IPS-15b (cell line): ENCODE measurements around the gene SERINC5.

Experiments
- H3K27me3 ChIP-seq: one replicate; pipeline ENCODE4 v1.6.1; 2013; ENCODE audit warnings: low read length; ENCODE audit not compliant: control insufficient read depth, insufficient read depth
- H3K36me3 ChIP-seq: one replicate; pipeline ENCODE4 v1.6.1; 2013; ENCODE audit warnings: low read length; ENCODE audit not compliant: control insufficient read depth, insufficient read depth
- H3K4me1 ChIP-seq: one replicate; pipeline ENCODE4 v1.6.1; 2013; ENCODE audit warnings: mild to moderate bottlenecking, low read length; ENCODE audit not compliant: control insufficient read depth, insufficient read depth
- H3K4me3 ChIP-seq: one replicate; pipeline ENCODE4 v1.5.1; 2013; ENCODE audit warnings: low read depth, low read length
- H3K9ac ChIP-seq: one replicate; pipeline ENCODE4 v1.6.1; 2013; ENCODE audit warnings: low read depth, mild to moderate bottlenecking, low read length
- H3K9me3 ChIP-seq: one replicate; pipeline ENCODE4 v1.6.1; 2013; ENCODE audit warnings: mild to moderate bottlenecking, low read length; ENCODE audit not compliant: control insufficient read depth, insufficient read depth

Gene SERINC5

GRCh38 chr5:80251636-80252035 lies 4.2 kb downstream of the SERINC5 start:
- Histone ChIP-seq H3K4me3 (no peak overlapping the region), H3K9me3 (no peaks in the 10 kb centered on the region), H3K36me3 (peaks cover 6% of the 10 kb centered on the region), H3K9ac (no peak overlapping the region), H3K4me1 (peaks cover 40% of the 10 kb centered on the region), H3K27me3 (no peaks in the 10 kb centered on the region)

GRCh38 chr5:80250801-80251200 lies 5.0 kb downstream of the SERINC5 start:
- no peaks in the 10 kb centered on the region for H3K27me3 ChIP-seq
- H3K36me3 ChIP-seq: peaks cover 3% of the 10 kb centered on the region
- H3K4me3 ChIP-seq: no peak overlapping the region
- no peak overlapping the region for H3K9ac ChIP-seq
- H3K9me3 ChIP-seq: no peaks in the 10 kb centered on the region
- H3K4me1 ChIP-seq: peaks cover 46% of the 10 kb centered on the region

GRCh38 chr5:80249901-80250300 lies 5.9 kb downstream of the SERINC5 start:
- Histone ChIP-seq H3K9ac (no peak overlapping the region), H3K4me3 (no peak overlapping the region), H3K27me3 (no peaks in the 10 kb centered on the region), H3K4me1 (peaks cover 53% of the 10 kb centered on the region), H3K36me3 (peaks cover 5% of the 10 kb centered on the region), H3K9me3 (no peaks in the 10 kb centered on the region)

- Histone ChIP-seq H3K36me3 (peaks cover 8% of the 10 kb centered on the region), H3K9me3 (no peaks in the 10 kb centered on the region), H3K9ac (no peak overlapping the region), H3K4me1 (peaks cover 49% of the 10 kb centered on the region), H3K4me3 (no peak overlapping the region), H3K27me3 (no peaks in the 10 kb centered on the region)
Measured at GRCh38 chr5:80248378-80248777, 7.5 kb downstream of the SERINC5 start.

GRCh38 chr5:80246995-80247729 lies 8.7 kb downstream of the SERINC5 start:
- Histone ChIP-seq H3K9ac (no peak overlapping the region), H3K4me3 (peak overlapping the region; percentile 49), H3K9me3 (no peaks in the 10 kb centered on the region), H3K36me3 (peaks cover 9% of the 10 kb centered on the region), H3K27me3 (no peaks in the 10 kb centered on the region), H3K4me1 (peaks cover 42% of the 10 kb centered on the region)

GRCh38 chr5:80246001-80246758 lies 9.7 kb downstream of the SERINC5 start:
- H3K4me3 ChIP-seq: peak overlapping the region; percentile 49
- peaks cover 19% of the 10 kb centered on the region for H3K36me3 ChIP-seq
- H3K27me3 ChIP-seq: no peaks in the 10 kb centered on the region
- no peak overlapping the region for H3K9ac ChIP-seq
- H3K4me1 ChIP-seq: peaks cover 37% of the 10 kb centered on the region
- peaks cover 4% of the 10 kb centered on the region for H3K9me3 ChIP-seq

GRCh38 chr5:80243567-80243966 lies 12.3 kb downstream of the SERINC5 start:
- H3K4me3 ChIP-seq: no peak overlapping the region

GRCh38 chr5:80242849-80243248 lies 13.0 kb downstream of the SERINC5 start:
- peaks cover 46% of the 10 kb centered on the region for H3K4me1 ChIP-seq
- peaks cover 4% of the 10 kb centered on the region for H3K9me3 ChIP-seq
- H3K36me3 ChIP-seq: peaks cover 22% of the 10 kb centered on the region
- no peak overlapping the region for H3K9ac ChIP-seq
- no peak overlapping the region for H3K4me3 ChIP-seq
- no peaks in the 10 kb centered on the region for H3K27me3 ChIP-seq

More at GRCh38 chr5:80243567-80243966, 12.3 kb downstream of the SERINC5 start:
- Histone ChIP-seq H3K36me3 (peaks cover 22% of the 10 kb centered on the region), H3K9ac (no peak overlapping the region), H3K27me3 (no peaks in the 10 kb centered on the region), H3K9me3 (peaks cover 4% of the 10 kb centered on the region), H3K4me1 (peaks cover 41% of the 10 kb centered on the region)

- H3K9me3 ChIP-seq: peaks cover 4% of the 10 kb centered on the region
- no peak overlapping the region for H3K4me3 ChIP-seq
- no peak overlapping the region for H3K9ac ChIP-seq
- peaks cover 22% of the 10 kb centered on the region for H3K36me3 ChIP-seq
- H3K4me1 ChIP-seq: peaks cover 29% of the 10 kb centered on the region
- no peaks in the 10 kb centered on the region for H3K27me3 ChIP-seq
Measured at GRCh38 chr5:80240368-80240986, 15.4 kb downstream of the SERINC5 start.

GRCh38 chr5:80239680-80240367 lies 16.0 kb downstream of the SERINC5 start:
- Histone ChIP-seq H3K9ac (no peak overlapping the region), H3K27me3 (no peaks in the 10 kb centered on the region), H3K4me1 (peaks cover 22% of the 10 kb centered on the region), H3K4me3 (no peak overlapping the region), H3K9me3 (peaks cover 4% of the 10 kb centered on the region), H3K36me3 (peaks cover 19% of the 10 kb centered on the region)
